Measurements from ENCODE around the gene AK8.

Gene AK8

GRCh38 chr9:132770770-132771310 is 107.2 kb downstream of the AK8 start:
- no peak for DNase-seq (ENCODE audit: low read depth)

GRCh38 chr9:132769906-132770769 is 107.9 kb downstream of the AK8 start:
- peak; percentile 33 for DNase-seq (ENCODE audit: low read depth)

- DNase-seq (ENCODE audit: low read depth) = peak; percentile 47
These were observed 108.9 kb downstream of the AK8 start for GRCh38 chr9:132768932-132769905.

- DNase-seq (ENCODE audit: low read depth) = no peak
These were observed 114.5 kb downstream of the AK8 start for GRCh38 chr9:132763574-132763973.

GRCh38 chr9:132762896-132763295 is 115.2 kb downstream of the AK8 start:
- DNase-seq (ENCODE audit: low read depth) = no peak

GRCh38 chr9:132761602-132762001 is 116.5 kb downstream of the AK8 start:
- DNase-seq (ENCODE audit: low read depth) = no peak

GRCh38 chr9:132760057-132760456 is 118.0 kb downstream of the AK8 start:
- DNase-seq (ENCODE audit: low read depth) = no peak

GRCh38 chr9:132757016-132757415 is 121.1 kb downstream of the AK8 start:
- DNase-seq (ENCODE audit: low read depth) = no peak

- no peak for DNase-seq (ENCODE audit: low read depth)
These were observed 121.8 kb downstream of the AK8 start for GRCh38 chr9:132756214-132756845.

GRCh38 chr9:132755096-132755495 is 123.0 kb downstream of the AK8 start:
- DNase-seq (ENCODE audit: low read depth) = no peak

- no peak for DNase-seq (ENCODE audit: low read depth)
These were observed 123.8 kb downstream of the AK8 start for GRCh38 chr9:132754236-132754635.

- DNase-seq (ENCODE audit: low read depth) = no peak
These were observed 124.5 kb downstream of the AK8 start for GRCh38 chr9:132753593-132753880.

- DNase-seq (ENCODE audit: low read depth) = no peak
These were observed 125.0 kb downstream of the AK8 start for GRCh38 chr9:132752877-132753592.

GRCh38 chr9:132750668-132751067 is 127.4 kb downstream of the AK8 start:
- no peak for DNase-seq (ENCODE audit: low read depth)

GRCh38 chr9:132749306-132749705 is 128.8 kb downstream of the AK8 start:
- DNase-seq (ENCODE audit: low read depth) = no peak

GRCh38 chr9:132748450-132748849 is 129.6 kb downstream of the AK8 start:
- no peak for DNase-seq (ENCODE audit: low read depth)

GRCh38 chr9:132745756-132746709 is 132.1 kb downstream of the AK8 start:
- no peak for DNase-seq (ENCODE audit: low read depth)

- DNase-seq (ENCODE audit: low read depth) = no peak
These were observed 133.0 kb downstream of the AK8 start for GRCh38 chr9:132744881-132745755.

- no peak for DNase-seq (ENCODE audit: low read depth)
These were observed 134.1 kb downstream of the AK8 start for GRCh38 chr9:132743931-132744479.
